KMS-11 (cell line): ENCODE data around the gene FGF22.

Experiments
- H2AFZ ChIP-seq: fragments of 200-600 bp; sonication (generic); 2 replicates; pipeline ENCODE4 v1.6.1; 2016; ENCODE audit warnings: antibody characterized with exemption, mixed run types, low read depth
- H3K27ac ChIP-seq: fragments of 200-600 bp; sonication (generic); 2 replicates; pipeline ENCODE4 v1.6.1; 2016; ENCODE audit warnings: mild to moderate bottlenecking, mixed run types
- H3K27me3 ChIP-seq: fragments of 200-600 bp; sonication (generic); 2 replicates; pipeline ENCODE4 v1.6.1; 2017; ENCODE audit warnings: mild to moderate bottlenecking, low read depth, mixed run types, moderate library complexity; ENCODE audit not compliant: insufficient read depth
- H3K36me3 ChIP-seq: fragments of 200-600 bp; sonication (generic); 2 replicates; pipeline ENCODE4 v1.6.1; 2017; ENCODE audit warnings: mild to moderate bottlenecking, mixed run types; ENCODE audit not compliant: insufficient read depth
- H3K4me1 ChIP-seq: fragments of 200-600 bp; sonication (generic); 2 replicates; pipeline ENCODE4 v1.6.1; 2016; ENCODE audit warnings: mild to moderate bottlenecking, low read depth, mixed run types; ENCODE audit not compliant: poor library complexity, severe bottlenecking
- H3K4me2 ChIP-seq: fragments of 200-600 bp; sonication (generic); 2 replicates; pipeline ENCODE4 v1.7.0; 2016; ENCODE audit warnings: mild to moderate bottlenecking, mixed run types
- H3K4me3 ChIP-seq: fragments of 200-600 bp; sonication (generic); IDR thresholded peaks from 2 replicates; pipeline ENCODE4 v1.6.1; 2017; ENCODE audit warnings: low read depth, low read length, mixed read lengths; ENCODE audit not compliant: insufficient read depth
- H3K79me2 ChIP-seq: fragments of 200-600 bp; sonication (generic); 2 replicates; pipeline ENCODE4 v1.6.1; 2016; ENCODE audit warnings: low read depth, mixed run types; ENCODE audit not compliant: insufficient read depth
- H3K9ac ChIP-seq: fragments of 200-600 bp; sonication (generic); 2 replicates; pipeline ENCODE4 v1.6.1; 2016; ENCODE audit warnings: mild to moderate bottlenecking, mixed run types
- H4K20me1 ChIP-seq: fragments of 200-600 bp; sonication (generic); 2 replicates; pipeline ENCODE4 v1.6.1; 2016; ENCODE audit warnings: mild to moderate bottlenecking, mixed run types; ENCODE audit not compliant: insufficient read depth
- TF ChIP-seq, protein P1 (sequence below): fragments of 200-600 bp; sonication (generic); conservative IDR thresholded peaks from 2 replicates; pipeline ENCODE4 v1.6.1; 2017; ENCODE audit warnings: low read depth, mild to moderate bottlenecking, antibody characterized with exemption, low read length, moderate library complexity, mixed read lengths

FGF22 gene

DNA sequence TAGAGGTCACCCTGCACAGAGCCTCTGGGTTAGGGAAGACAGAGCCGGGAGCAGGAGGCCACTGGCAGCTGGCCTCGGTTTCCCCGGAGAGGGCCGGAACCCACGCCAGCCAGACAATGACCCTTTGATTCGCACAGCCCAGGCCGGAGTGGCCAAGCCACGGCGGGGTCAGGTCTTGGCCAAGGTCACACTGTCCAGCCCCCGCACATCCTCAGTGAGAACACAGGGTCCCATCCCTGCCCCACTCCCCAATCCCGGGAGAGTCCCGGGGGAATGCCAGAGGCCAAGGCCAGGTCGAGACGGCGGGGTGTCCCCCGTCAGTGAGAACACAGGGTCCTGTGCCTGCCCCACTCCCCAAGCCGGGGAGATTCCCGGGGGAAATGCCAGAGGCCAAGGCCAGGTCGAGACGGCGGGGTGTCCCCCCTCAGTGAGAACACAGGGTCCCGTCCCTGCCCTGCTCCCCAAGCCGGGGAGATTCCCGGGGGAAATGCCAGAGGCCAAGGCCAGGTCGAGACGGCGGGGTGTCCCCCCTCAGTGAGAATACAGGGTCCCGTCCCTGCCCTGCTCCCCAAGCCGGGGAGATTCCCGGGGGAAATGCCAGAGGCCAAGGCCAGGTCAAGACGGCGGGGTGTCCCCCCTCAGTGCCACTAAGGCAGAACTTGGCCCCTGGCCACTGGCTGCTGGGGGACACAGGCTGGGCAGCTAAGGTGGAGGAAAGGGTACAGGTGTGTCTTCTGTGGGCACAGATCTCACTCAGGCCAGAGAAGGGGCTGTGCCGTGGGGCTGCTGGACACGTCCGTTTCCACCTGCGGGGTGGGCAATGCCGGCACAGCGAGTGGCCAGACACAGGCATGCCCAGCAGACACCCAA, 34.8 kb downstream of the FGF22 start:
- Histone ChIP-seq H3K4me3 (no peak overlapping the region), H3K9ac (no peak overlapping the region), H3K4me1 (peaks cover 10% of the 10 kb centered on the region), H3K27ac (no peak overlapping the region), H3K36me3 (no peaks in the 10 kb centered on the region), H3K27me3 (peaks cover 72% of the 10 kb centered on the region), H2AFZ (no peak overlapping the region), H3K4me2 (no peak overlapping the region), H3K79me2 (no peaks in the 10 kb centered on the region), H4K20me1 (no peaks in the 10 kb centered on the region)
- TF ChIP-seq, protein P1, sequence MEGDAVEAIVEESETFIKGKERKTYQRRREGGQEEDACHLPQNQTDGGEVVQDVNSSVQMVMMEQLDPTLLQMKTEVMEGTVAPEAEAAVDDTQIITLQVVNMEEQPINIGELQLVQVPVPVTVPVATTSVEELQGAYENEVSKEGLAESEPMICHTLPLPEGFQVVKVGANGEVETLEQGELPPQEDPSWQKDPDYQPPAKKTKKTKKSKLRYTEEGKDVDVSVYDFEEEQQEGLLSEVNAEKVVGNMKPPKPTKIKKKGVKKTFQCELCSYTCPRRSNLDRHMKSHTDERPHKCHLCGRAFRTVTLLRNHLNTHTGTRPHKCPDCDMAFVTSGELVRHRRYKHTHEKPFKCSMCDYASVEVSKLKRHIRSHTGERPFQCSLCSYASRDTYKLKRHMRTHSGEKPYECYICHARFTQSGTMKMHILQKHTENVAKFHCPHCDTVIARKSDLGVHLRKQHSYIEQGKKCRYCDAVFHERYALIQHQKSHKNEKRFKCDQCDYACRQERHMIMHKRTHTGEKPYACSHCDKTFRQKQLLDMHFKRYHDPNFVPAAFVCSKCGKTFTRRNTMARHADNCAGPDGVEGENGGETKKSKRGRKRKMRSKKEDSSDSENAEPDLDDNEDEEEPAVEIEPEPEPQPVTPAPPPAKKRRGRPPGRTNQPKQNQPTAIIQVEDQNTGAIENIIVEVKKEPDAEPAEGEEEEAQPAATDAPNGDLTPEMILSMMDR = no peak

GRCh38 chr19:676007-676338, 36.3 kb downstream of the FGF22 start:
- TF ChIP-seq, protein P1 = no peak
- Histone ChIP-seq H4K20me1 (no peaks in the 10 kb centered on the region), H3K4me1 (peaks cover 10% of the 10 kb centered on the region), H3K4me3 (no peak overlapping the region), H3K27ac (no peak overlapping the region), H2AFZ (no peak overlapping the region), H3K9ac (no peak overlapping the region), H3K27me3 (peaks cover 59% of the 10 kb centered on the region), H3K79me2 (no peaks in the 10 kb centered on the region), H3K4me2 (no peak overlapping the region), H3K36me3 (no peaks in the 10 kb centered on the region)

GRCh38 chr19:676339-677105, 36.8 kb downstream of the FGF22 start, which contains the start of gene FSTL3:
Gene FSTL3, plus strand, starts transcription at chr19:676392. Its CDS starts 32 bp downstream, at chr19:676424.
- Histone ChIP-seq H3K27me3 (peaks cover 54% of the 10 kb centered on the region), H2AFZ (no peak within 1 kb of the TSS), H4K20me1 (no peaks in the 10 kb centered on the region), H3K27ac (no peak within 1 kb of the TSS), H3K4me1 (peaks cover 10% of the 10 kb centered on the region), H3K4me2 (no peak within 1 kb of the TSS), H3K36me3 (no peaks in the 10 kb centered on the region), H3K4me3 (no peak within 1 kb of the TSS), H3K79me2 (no peaks in the 10 kb centered on the region), H3K9ac (no peak within 1 kb of the TSS)
- TF ChIP-seq, protein P1 = no peak

- Histone ChIP-seq H3K27ac (no peak overlapping the region), H3K79me2 (no peaks in the 10 kb centered on the region), H3K27me3 (peaks cover 49% of the 10 kb centered on the region), H3K36me3 (no peaks in the 10 kb centered on the region), H2AFZ (no peak overlapping the region), H3K4me1 (peaks cover 10% of the 10 kb centered on the region), H4K20me1 (no peaks in the 10 kb centered on the region), H3K4me3 (no peak overlapping the region), H3K9ac (no peak overlapping the region), H3K4me2 (no peak overlapping the region)
- TF ChIP-seq, protein P1 = no peak
These were observed 37.5 kb downstream of the FGF22 start for GRCh38 chr19:677201-677600.
